HCT116 (cell line): ENCODE data around the gene LGALS12. TPM values are rescaled to one million over a fixed set of nuclear protein-coding genes. Genes with fewer than 3 reads are reported as not detected.

ENCODE experiments used
- ATAC-seq: fragments of 200-7000 bp; cut with Tn5 transposase; 2 replicates; pipeline ENCODE4 v1.9.1; 2020; ENCODE audit warnings: mild to moderate bottlenecking, moderate library complexity
- BruUV-seq: library from RNA; stranded (reverse); fragments of 400-500 nt; replicated peaks from 2 replicates; lab custom pipeline; 2021; lab: Mats Ljungman, UMichigan
- CTCF ChIA-PET: fragments of 300-600 bp; sonication (Branson Sonifier 250); formaldehyde crosslinking; loops from one replicate; lab custom pipeline; 2021; ENCODE audit warnings: antibody characterized with exemption; lab: Charles Lee
- POLR2A ChIA-PET: fragments of 300-600, 350-600 bp; sonication (Branson Sonifier 250); formaldehyde crosslinking; loops from one replicate; lab custom pipeline; 2021; ENCODE audit warnings: antibody characterized with exemption; lab: Charles Lee
- RAD21 ChIA-PET, 2 experiments: fragments of 300-600 bp; sonication (Branson Sonifier 250); formaldehyde crosslinking; loops; one replicate each; lab custom pipeline; 2023; ENCODE audit warnings: low total read pairs in 2 of 2; ENCODE audit not compliant: uncharacterized antibody in 2 of 2, unreplicated experiment in 2 of 2, low non-redundant PET in 1 of 2; lab: Charles Lee
- DNase-seq: peaks from one replicate; pipeline ENCODE4 v3.0.0-alpha.2; 2010; ENCODE audit warnings: low read depth, low spot score
- H2AFZ ChIP-seq: fragments of 200-600 bp; shearing (Covaris generic), sonication (generic); 2 replicates; pipeline ENCODE4 v1.6.1; 2017; ENCODE audit warnings: low read depth, mixed run types, mixed read lengths, antibody characterized with exemption, low read length; ENCODE audit not compliant: poor library complexity, severe bottlenecking
- H3K27ac ChIP-seq: 2 replicates; pipeline ENCODE4 v1.5.1; 2012; ENCODE audit warnings: low read depth, low read length
- H3K27me3 ChIP-seq: fragments of 200-600 bp; sonication (generic); 2 replicates; pipeline ENCODE4 v1.6.1; 2016; ENCODE audit warnings: mixed run types, low read length, mixed read lengths; ENCODE audit not compliant: insufficient read depth
- H3K36me3 ChIP-seq, 2 experiments: fragments of 200-500 bp in 1 of 2; fragments of 200-600 bp in 1 of 2; sonication (Bioruptor generic) in 1 of 2; sonication (generic) in 1 of 2; 2 replicates each; pipeline versions ENCODE4 v1.5.1 to v1.6.1; 2014 to 2016; ENCODE audit warnings: low read length in 2 of 2, inconsistent platforms in 1 of 2, mixed read lengths in 1 of 2, mixed run types in 1 of 2; ENCODE audit not compliant: insufficient read depth in 2 of 2, control insufficient read depth in 1 of 2
- H3K4me1 ChIP-seq, 2 experiments: fragments of 200-600 bp in 1 of 2; sonication (generic) in 1 of 2; 2 replicates each; pipeline versions ENCODE4 v1.5.1 to v1.6.1; 2012 to 2017; ENCODE audit warnings: low read length in 2 of 2, inconsistent platforms in 1 of 2, mild to moderate bottlenecking in 1 of 2, mixed read lengths in 1 of 2, mixed run types in 1 of 2, moderate library complexity in 1 of 2; ENCODE audit not compliant: insufficient read depth in 2 of 2, control insufficient read depth in 1 of 2
- H3K4me2 ChIP-seq: fragments of 200-600 bp; sonication (generic); 2 replicates; pipeline ENCODE4 v1.6.1; 2017; ENCODE audit warnings: mixed run types, low read length, mixed read lengths
- H3K4me3 ChIP-seq, 2 experiments: fragments of 200-600 bp in 1 of 2; sonication (generic) in 1 of 2; replicated peaks in 1 of 2; 2 replicates each; pipeline ENCODE4 v1.5.1; 2011 to 2016; ENCODE audit warnings: low read length in 2 of 2, control low read depth in 1 of 2, low read depth in 1 of 2, mild to moderate bottlenecking in 1 of 2, mixed read lengths in 1 of 2, mixed run types in 1 of 2
- H3K79me2 ChIP-seq: fragments of 200-600 bp; sonication (generic); 2 replicates; pipeline ENCODE4 v1.6.1; 2017; ENCODE audit warnings: mild to moderate bottlenecking, mixed run types, low read length, moderate library complexity, mixed read lengths; ENCODE audit not compliant: insufficient read depth
- H3K9ac ChIP-seq: fragments of 200-600 bp; sonication (generic); 2 replicates; pipeline ENCODE4 v1.6.1; 2016; ENCODE audit warnings: low read length, mixed read lengths
- H3K9me2 ChIP-seq: fragments of 200-600 bp; sonication (generic), shearing (Covaris generic); 2 replicates; pipeline ENCODE4 v1.6.1; 2017; ENCODE audit warnings: mixed run types, mild to moderate bottlenecking, moderate library complexity; ENCODE audit not compliant: insufficient read depth
- H3K9me3 ChIP-seq, 2 experiments: fragments of 200-500 bp in 1 of 2; fragments of 200-600 bp in 1 of 2; sonication (Bioruptor generic) in 1 of 2; sonication (generic) in 1 of 2; 2 replicates each; pipeline ENCODE4 v1.6.1; 2014 to 2017; ENCODE audit warnings: low read length in 2 of 2, mixed read lengths in 2 of 2, inconsistent platforms in 1 of 2, low read depth in 1 of 2, mild to moderate bottlenecking in 1 of 2, mixed run types in 1 of 2, moderate library complexity in 1 of 2; ENCODE audit not compliant: control insufficient read depth in 1 of 2, insufficient read depth in 1 of 2
- H4K20me1 ChIP-seq: fragments of 200-600 bp; sonication (generic), shearing (Covaris generic); 2 replicates; pipeline ENCODE4 v1.6.1; 2017; ENCODE audit warnings: mixed run types, mild to moderate bottlenecking, moderate library complexity; ENCODE audit not compliant: insufficient read depth
- CEBPB ChIP-seq: IDR thresholded peaks from 2 replicates; pipeline ENCODE4 v1.6.1; 2012; ENCODE audit warnings: low read depth
- CTCF ChIP-seq, 3 experiments: fragments of 200-600 bp in 1 of 3; sonication (generic) in 1 of 3; IDR thresholded peaks in 2 of 3; conservative IDR thresholded peaks in 1 of 3; 2 replicates each; pipeline ENCODE4 v1.5.1; 2012 to 2017; ENCODE audit warnings: low read depth in 2 of 3, low read length in 2 of 3, antibody characterized with exemption in 1 of 3, borderline replicate concordance in 1 of 3, control low read depth in 1 of 3, mild to moderate bottlenecking in 1 of 3, mixed read lengths in 1 of 3, mixed run types in 1 of 3, moderate library complexity in 1 of 3; ENCODE audit not compliant: insufficient read depth in 1 of 3
- FOSL1 ChIP-seq: IDR thresholded peaks from 2 replicates; pipeline ENCODE4 v1.6.1; 2012; ENCODE audit warnings: low read depth
- JUND ChIP-seq: IDR thresholded peaks from 2 replicates; pipeline ENCODE4 v1.6.1; 2012
- POLR2A ChIP-seq: IDR thresholded peaks from 2 replicates; pipeline ENCODE4 v1.7.0; 2011; ENCODE audit warnings: borderline replicate concordance; ENCODE audit not compliant: insufficient read depth, insufficient read length; ENCODE audit errors: extremely low read depth
- RAD21 ChIP-seq: IDR thresholded peaks from 2 replicates; pipeline ENCODE4 v1.6.1; 2012; ENCODE audit warnings: low read depth, mild to moderate bottlenecking
- ZFX ChIP-seq: fragments of 450-650 bp; IDR thresholded peaks from 2 replicates; pipeline ENCODE4 v1.6.1; 2017
- intact Hi-C: fragments of 100-400 bp; cut with micrococcal nuclease; formaldehyde crosslinking; loops from 2 replicates; pipeline ENCODE4 v1.10.0; 2022
- total RNA-seq: library from RNA; stranded (reverse); gene quantifications from one replicate; pipeline ENCODE4 v1.2.1, GENCODE V29; 2021; ENCODE audit not compliant: unreplicated experiment

Gene LGALS12
- total RNA-seq, 1 experiment from 2014 or later = not detected

GRCh38 chr11:63504054-63504453, 1.8 kb upstream of the LGALS12 start:
- no peak overlapping the region for H3K27ac ChIP-seq
- intact Hi-C loops = loop anchor here (10.0 kb wide), 1 partner anchor 1211 kb away; no protein-coding TSS in a partner anchor
- H3K4me1 ChIP-seq = no peaks in the 10 kb centered on the region
- DNase-seq (no peak), ATAC-seq (no peak)
- H3K36me3 ChIP-seq = no peaks in the 10 kb centered on the region
- H2AFZ ChIP-seq = no peak overlapping the region
- ChIA-PET RAD21 (no interaction called here), CTCF (no interaction called here), POLR2A (no interaction called here)
- H3K4me2 ChIP-seq = no peak overlapping the region
- H3K79me2 ChIP-seq = no peaks in the 10 kb centered on the region
- no peaks in the 10 kb centered on the region for H4K20me1 ChIP-seq
- no peaks in the 10 kb centered on the region for H3K27me3 ChIP-seq
- peaks cover 10% of the 10 kb centered on the region in 2 experiments; a peak in 2 of 4 replicates for H3K9me3 ChIP-seq
- no peaks in the 10 kb centered on the region for H3K9me2 ChIP-seq
- no peak overlapping the region for H3K9ac ChIP-seq
- no TSS peak for BruUV-seq
- TF ChIP-seq JUND (no peak), RAD21 (no peak), ZFX (no peak)
- no peak overlapping the region for H3K4me3 ChIP-seq

GRCh38 chr11:63504933-63505586, 824 bp upstream of the LGALS12 start:
- intact Hi-C loops = loop anchor here (10.0 kb wide), 1 partner anchor 1210 kb away; no protein-coding TSS in a partner anchor
- H3K36me3 ChIP-seq = no peaks in the 10 kb centered on the region
- TF ChIP-seq FOSL1 = no peak
- no peak for TF ChIP-seq CEBPB
- TF ChIP-seq POLR2A = no peak
- no peak for TF ChIP-seq ZFX
- TF ChIP-seq CTCF (IDR thresholded peaks at IDR 0.05 in 2 of 3, conservative IDR thresholded peaks at IDR 0.05 in 1 of 3; ENCODE audit: borderline replicate concordance in 1 of 3, insufficient read depth in 1 of 3, low read depth in 2 of 3, low read length in 2 of 3) = no peak
- TF ChIP-seq, all 23 proteins: peak for 0
- ATAC-seq = no peak
- CTCF ChIA-PET = no interaction called here
- no TSS peak for BruUV-seq
- POLR2A ChIA-PET = no interaction called here
- no peaks in the 10 kb centered on the region for H4K20me1 ChIP-seq
- no peak for DNase-seq
- no peaks in the 10 kb centered on the region for H3K79me2 ChIP-seq
- no peak overlapping the region for H2AFZ ChIP-seq
- H3K27me3 ChIP-seq = no peaks in the 10 kb centered on the region
- no peaks in the 10 kb centered on the region for H3K9me2 ChIP-seq
- no peak overlapping the region for H3K9ac ChIP-seq
- peaks cover 5 to 8% of the 10 kb centered on the region in 2 experiments; a peak in 2 of 4 replicates for H3K9me3 ChIP-seq
- no peaks in the 10 kb centered on the region for H3K4me1 ChIP-seq
- no peak overlapping the region for H3K4me2 ChIP-seq
- RAD21 ChIA-PET = no interaction called here
- no peak overlapping the region for H3K27ac ChIP-seq
- no peak overlapping the region for H3K4me3 ChIP-seq
